Measurements from ENCODE around the gene FREM1. TPM values are rescaled to one million over a fixed set of nuclear protein-coding genes. Genes with fewer than 3 reads are reported as not detected.

Gene FREM1
- total RNA-seq, 2 experiments from 2014 or later = not detected

GRCh38 chr9:14907696-14908095 lies 2.5 kb downstream of the FREM1 start:
- ChIA-PET POLR2A (no interaction called here), CTCF (ENCODE audit: unreplicated experiment) (no interaction called here)
- DNase-seq (ENCODE audit: low spot score) = no peak
- Histone ChIP-seq H3K4me3 (ENCODE audit: low read depth, low read length, poor library complexity, severe bottlenecking) (no peak overlapping the region), H3K9me2 (ENCODE audit: insufficient read depth, low read length) (no peaks in the 10 kb centered on the region), H3K4me2 (ENCODE audit: low read length) (no peak overlapping the region), H3K4me1 (ENCODE audit: insufficient read depth, low read length, poor library complexity, severe bottlenecking) (no peaks in the 10 kb centered on the region), H4K20me1 (ENCODE audit: insufficient read depth, low read length) (no peaks in the 10 kb centered on the region), H3K36me3 (ENCODE audit: insufficient read depth, low read length) (no peaks in the 10 kb centered on the region), H3K79me2 (ENCODE audit: insufficient read depth, low read depth, low read length) (no peaks in the 10 kb centered on the region), H3K27ac (ENCODE audit: low read depth, low read length, poor library complexity, severe bottlenecking) (no peak overlapping the region), H2AFZ (ENCODE audit: low read length) (no peak overlapping the region), H3K9me3 (ENCODE audit: low read length) (no peaks in the 10 kb centered on the region)
- intact Hi-C loops (cut with micrococcal nuclease; ENCODE audit: unreplicated experiment) = no loop called here
- no peak for TF ChIP-seq EZH2phosphoT487 (IDR thresholded peaks at IDR 0.05; ENCODE audit: borderline replicate concordance, low read depth, low read length)
- no peak for TF ChIP-seq CTCF (conservative IDR thresholded peaks at IDR 0.05; ENCODE audit: low read length)
- BruUV-seq (replicated peaks) = no TSS peak

GRCh38 chr9:14907360-14907685 lies 2.9 kb downstream of the FREM1 start:
- H3K27ac ChIP-seq (ENCODE audit: low read depth, low read length, poor library complexity, severe bottlenecking) = no peak overlapping the region
- BruUV-seq (replicated peaks) = no TSS peak
- H3K79me2 ChIP-seq (ENCODE audit: insufficient read depth, low read depth, low read length) = no peaks in the 10 kb centered on the region
- H4K20me1 ChIP-seq (ENCODE audit: insufficient read depth, low read length) = no peaks in the 10 kb centered on the region
- TF ChIP-seq EZH2phosphoT487 (IDR thresholded peaks at IDR 0.05; ENCODE audit: borderline replicate concordance, low read depth, low read length) (no peak), CTCF (conservative IDR thresholded peaks at IDR 0.05; ENCODE audit: low read length) (no peak)
- H3K36me3 ChIP-seq (ENCODE audit: insufficient read depth, low read length) = no peaks in the 10 kb centered on the region
- POLR2A ChIA-PET = no interaction called here
- intact Hi-C loops (cut with micrococcal nuclease; ENCODE audit: unreplicated experiment) = no loop called here
- H2AFZ ChIP-seq (ENCODE audit: low read length) = no peak overlapping the region
- H3K4me1 ChIP-seq (ENCODE audit: insufficient read depth, low read length, poor library complexity, severe bottlenecking) = no peaks in the 10 kb centered on the region
- no peak overlapping the region for H3K4me3 ChIP-seq (ENCODE audit: low read depth, low read length, poor library complexity, severe bottlenecking)
- no peak overlapping the region for H3K4me2 ChIP-seq (ENCODE audit: low read length)
- CTCF ChIA-PET (ENCODE audit: unreplicated experiment) = no interaction called here
- no peaks in the 10 kb centered on the region for H3K9me3 ChIP-seq (ENCODE audit: low read length)
- DNase-seq (ENCODE audit: low spot score) = no peak
- H3K9me2 ChIP-seq (ENCODE audit: insufficient read depth, low read length) = no peaks in the 10 kb centered on the region

GRCh38 chr9:14906644-14907359 lies 3.4 kb downstream of the FREM1 start:
- no peaks in the 10 kb centered on the region for H3K79me2 ChIP-seq (ENCODE audit: insufficient read depth, low read depth, low read length)
- intact Hi-C loops (cut with micrococcal nuclease; ENCODE audit: unreplicated experiment) = no loop called here
- no peaks in the 10 kb centered on the region for H3K36me3 ChIP-seq (ENCODE audit: insufficient read depth, low read length)
- H2AFZ ChIP-seq (ENCODE audit: low read length) = no peak overlapping the region
- H3K9me2 ChIP-seq (ENCODE audit: insufficient read depth, low read length) = no peaks in the 10 kb centered on the region
- no peaks in the 10 kb centered on the region for H3K9me3 ChIP-seq (ENCODE audit: low read length)
- ChIA-PET CTCF (ENCODE audit: unreplicated experiment) (no interaction called here), POLR2A (no interaction called here)
- no TSS peak for BruUV-seq (replicated peaks)
- H3K4me2 ChIP-seq (ENCODE audit: low read length) = no peak overlapping the region
- TF ChIP-seq CTCF (conservative IDR thresholded peaks at IDR 0.05; ENCODE audit: low read length) (no peak), EZH2phosphoT487 (IDR thresholded peaks at IDR 0.05; ENCODE audit: borderline replicate concordance, low read depth, low read length) (no peak)
- H3K4me1 ChIP-seq (ENCODE audit: insufficient read depth, low read length, poor library complexity, severe bottlenecking) = no peaks in the 10 kb centered on the region
- no peak for DNase-seq (ENCODE audit: low spot score)
- H4K20me1 ChIP-seq (ENCODE audit: insufficient read depth, low read length) = no peaks in the 10 kb centered on the region
- H3K4me3 ChIP-seq (ENCODE audit: low read depth, low read length, poor library complexity, severe bottlenecking) = no peak overlapping the region
- no peak overlapping the region for H3K27ac ChIP-seq (ENCODE audit: low read depth, low read length, poor library complexity, severe bottlenecking)

Measured in OCI-LY7 (cell line).